AG04449 (cell line): ENCODE results near the gene HSPBAP1.
"Not testable (repeated sequence)": the region's sequence is repeated elsewhere in the genome, so short reads cannot be mapped to it uniquely, and the experiment has no call there.

Experiments used
- CTCF ChIA-PET: fragments of 350-600 bp; formaldehyde crosslinking; extraction: SDS; loops from one replicate; lab custom pipeline; 2021; ENCODE audit warnings: antibody characterized with exemption; lab: Yijun Ruan, JAX
- POLR2A ChIA-PET: fragments of 400-600, 350-600 bp; formaldehyde crosslinking; extraction: SDS; loops from one replicate; lab custom pipeline; 2020; ENCODE audit warnings: antibody characterized with exemption, inconsistent platforms; lab: Yijun Ruan, JAX
- DNase-seq: peaks from one replicate; pipeline ENCODE4 v3.0.0-alpha.2; 2010; ENCODE audit warnings: low read depth, low spot score
- H3K4me3 ChIP-seq: 2 replicates; pipeline ENCODE4 v1.5.1; 2011; ENCODE audit warnings: low read depth, mild to moderate bottlenecking, control low read depth, low read length
- TF ChIP-seq, protein P1 (sequence below): IDR thresholded peaks from one replicate; pipeline ENCODE4 v1.5.1; 2011; ENCODE audit warnings: mild to moderate bottlenecking, moderate library complexity, low read length, control low read depth, inconsistent platforms; ENCODE audit not compliant: insufficient read depth; ENCODE audit errors: missing control alignments

HSPBAP1 gene

GRCh38 chr3:122719273-122719921, 74.2 kb downstream of the HSPBAP1 start:
- TF ChIP-seq, protein P1, sequence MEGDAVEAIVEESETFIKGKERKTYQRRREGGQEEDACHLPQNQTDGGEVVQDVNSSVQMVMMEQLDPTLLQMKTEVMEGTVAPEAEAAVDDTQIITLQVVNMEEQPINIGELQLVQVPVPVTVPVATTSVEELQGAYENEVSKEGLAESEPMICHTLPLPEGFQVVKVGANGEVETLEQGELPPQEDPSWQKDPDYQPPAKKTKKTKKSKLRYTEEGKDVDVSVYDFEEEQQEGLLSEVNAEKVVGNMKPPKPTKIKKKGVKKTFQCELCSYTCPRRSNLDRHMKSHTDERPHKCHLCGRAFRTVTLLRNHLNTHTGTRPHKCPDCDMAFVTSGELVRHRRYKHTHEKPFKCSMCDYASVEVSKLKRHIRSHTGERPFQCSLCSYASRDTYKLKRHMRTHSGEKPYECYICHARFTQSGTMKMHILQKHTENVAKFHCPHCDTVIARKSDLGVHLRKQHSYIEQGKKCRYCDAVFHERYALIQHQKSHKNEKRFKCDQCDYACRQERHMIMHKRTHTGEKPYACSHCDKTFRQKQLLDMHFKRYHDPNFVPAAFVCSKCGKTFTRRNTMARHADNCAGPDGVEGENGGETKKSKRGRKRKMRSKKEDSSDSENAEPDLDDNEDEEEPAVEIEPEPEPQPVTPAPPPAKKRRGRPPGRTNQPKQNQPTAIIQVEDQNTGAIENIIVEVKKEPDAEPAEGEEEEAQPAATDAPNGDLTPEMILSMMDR, result no peak
- CTCF ChIA-PET, result no interaction called here
- no peak for DNase-seq
- POLR2A ChIA-PET, result no interaction called here
- H3K4me3 ChIP-seq, result no peak overlapping the region

DNA sequence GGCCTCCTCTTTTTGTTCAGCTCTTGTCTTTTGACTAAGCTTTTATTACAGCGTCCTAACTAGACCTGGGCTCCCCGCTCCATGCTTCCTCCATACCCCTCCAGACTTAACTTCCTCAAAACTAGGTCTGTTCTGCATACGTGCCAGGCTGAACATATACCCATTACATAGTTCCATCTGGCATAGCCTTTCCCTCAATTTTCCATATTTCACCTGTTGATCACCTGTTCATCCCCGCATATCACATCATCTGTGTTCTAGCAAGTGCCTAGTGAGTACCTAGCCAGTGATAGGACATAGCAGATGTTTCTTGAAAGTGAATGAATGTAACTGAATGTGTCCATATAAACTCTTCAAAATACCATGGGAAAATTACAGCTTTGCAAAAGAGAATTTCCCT, 77.0 kb downstream of the HSPBAP1 start:
- POLR2A ChIA-PET, result no interaction called here
- DNase-seq, result no peak

GRCh38 chr3:122714273-122714672, 79.4 kb downstream of the HSPBAP1 start:
- DNase-seq, result no peak
- ChIA-PET CTCF (no interaction called here), POLR2A (no interaction called here)
- H3K4me3 ChIP-seq, result no peak overlapping the region
- TF ChIP-seq, protein P1, result no peak

More for the DNA sequence above, 77.0 kb downstream of the HSPBAP1 start:
- TF ChIP-seq, protein P1, result no peak
- no peak overlapping the region for H3K4me3 ChIP-seq
- CTCF ChIA-PET, result interaction anchor here (0.7 to 1.1 kb wide), 3 partner anchors 11 to 38 kb away, joined by 3 to 4 read pairs (median 3); no protein-coding TSS in a partner anchor

GRCh38 chr3:122710616-122711251, 82.9 kb downstream of the HSPBAP1 start:
- H3K4me3 ChIP-seq, POLR2A ChIA-PET, DNase-seq, CTCF ChIA-PET: not testable (repeated sequence)

- no peak overlapping the region for H3K4me3 ChIP-seq
- ChIA-PET POLR2A (no interaction called here), CTCF (interaction anchor here (0.7 to 1.0 kb wide), 2 partner anchors 11 to 26 kb away, joined by 3 to 4 read pairs; no protein-coding TSS in a partner anchor)
- DNase-seq, result no peak
- TF ChIP-seq, protein P1, result no peak
These were observed 88.3 kb downstream of the HSPBAP1 start for GRCh38 chr3:122705379-122705778.

- POLR2A ChIA-PET, result no interaction called here
- no peak for DNase-seq
- CTCF ChIA-PET, result interaction anchor here (1.2 kb wide), 1 partner anchor 21 kb away, joined by 4 read pairs; no protein-coding TSS in a partner anchor
- TF ChIP-seq, protein P1, result no peak
- H3K4me3 ChIP-seq, result no peak overlapping the region
These were observed 93.4 kb downstream of the HSPBAP1 start for GRCh38 chr3:122700193-122700592.
